NAMALWA (cell line): Measurements from ENCODE around the gene SMG9.
"Not testable (repeated sequence)": the region's sequence is repeated elsewhere in the genome, so short reads cannot be mapped to it uniquely, and the experiment has no call there.

Experiments used
- DNase-seq: peaks from one replicate; pipeline ENCODE4 v3.0.0-alpha.2; 2015; ENCODE audit warnings: low spot score

Gene SMG9

GRCh38 chr19:43690890-43691289 is 63.9 kb downstream of the SMG9 start:
- DNase-seq, result no peak

- no peak for DNase-seq
Observed at GRCh38 chr19:43690444-43690843, 64.3 kb downstream of the SMG9 start.

- DNase-seq, result no peak
Observed at GRCh38 chr19:43688059-43688701, 66.6 kb downstream of the SMG9 start.

GRCh38 chr19:43687660-43687997 is 67.1 kb downstream of the SMG9 start:
- DNase-seq, result no peak

- DNase-seq, result no peak
Observed at GRCh38 chr19:43684326-43684725, 70.4 kb downstream of the SMG9 start.

GRCh38 chr19:43683905-43684304 is 70.9 kb downstream of the SMG9 start:
- DNase-seq, result no peak

GRCh38 chr19:43682824-43683661 is 71.7 kb downstream of the SMG9 start:
- no peak for DNase-seq

- DNase-seq, result not testable (repeated sequence)
Observed at GRCh38 chr19:43682269-43682668, 72.5 kb downstream of the SMG9 start.

- DNase-seq, result no peak
Observed at GRCh38 chr19:43681821-43682220, 72.9 kb downstream of the SMG9 start.

- no peak for DNase-seq
Observed at GRCh38 chr19:43678512-43679261, 76.1 kb downstream of the SMG9 start.
